NCI-H2107 treated with DMSO at 0.1 percent for 48 hours (cell line): Measurements from ENCODE around the gene TESPA1.
"Not testable (repeated sequence)": the region's sequence is repeated elsewhere in the genome, so short reads cannot be mapped to it uniquely, and the experiment has no call there.

Experiments
- DNase-seq: peaks from one replicate; lab custom pipeline; 2025; ENCODE audit not compliant: unreplicated experiment; lab: John Stamatoyannopoulos, UW

TESPA1 gene

DNA sequence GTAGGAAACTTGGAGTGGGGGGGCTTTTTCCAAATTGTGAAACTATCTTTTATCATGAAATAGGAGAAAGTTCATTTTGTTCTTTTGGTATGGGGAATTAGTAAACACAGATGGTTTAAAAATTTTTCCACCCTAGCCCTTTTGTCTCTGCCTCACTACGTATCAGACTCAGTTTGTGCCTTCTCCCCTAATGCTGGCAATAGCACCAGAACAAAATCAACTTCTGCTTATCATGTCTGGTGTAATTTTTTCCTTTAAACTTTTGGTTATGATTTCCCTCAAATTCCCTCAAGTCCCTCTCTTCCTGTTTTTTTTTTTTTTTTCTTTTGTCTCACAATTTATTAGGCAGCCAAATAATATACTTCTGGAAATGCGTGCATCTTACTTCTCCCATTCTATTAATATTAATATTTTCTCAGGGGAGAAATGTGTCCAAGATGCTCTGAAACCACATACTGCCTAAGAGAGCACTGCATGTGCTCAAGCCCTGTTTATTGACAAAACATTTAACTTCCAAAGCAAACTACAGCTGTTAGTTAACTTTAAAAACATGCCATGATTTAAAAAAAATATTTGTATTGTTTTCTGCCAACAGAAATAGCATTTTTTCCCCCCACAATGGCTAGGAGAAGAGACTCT lies 35.4 kb downstream of the TESPA1 start:
- no peak for DNase-seq

DNA sequence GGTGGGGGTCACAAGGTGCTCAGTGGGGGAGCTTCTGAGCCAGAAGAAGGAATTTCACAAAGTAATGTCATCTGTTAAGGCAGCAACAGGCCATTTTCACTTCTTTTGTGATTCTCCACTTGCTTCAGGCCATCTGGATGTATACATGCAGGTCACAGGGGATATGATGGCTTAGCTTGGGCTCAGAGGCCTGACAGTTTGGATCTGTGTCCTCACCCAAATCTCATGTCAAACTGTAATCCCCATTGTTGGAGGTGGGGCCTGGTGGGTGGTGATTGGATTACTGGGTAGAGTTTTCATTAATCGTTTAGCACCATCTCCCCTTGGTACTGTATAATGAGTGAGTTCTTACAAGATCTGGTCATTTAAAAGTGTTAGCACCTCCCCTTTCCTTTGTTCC lies 36.4 kb downstream of the TESPA1 start:
- DNase-seq = no peak

DNA sequence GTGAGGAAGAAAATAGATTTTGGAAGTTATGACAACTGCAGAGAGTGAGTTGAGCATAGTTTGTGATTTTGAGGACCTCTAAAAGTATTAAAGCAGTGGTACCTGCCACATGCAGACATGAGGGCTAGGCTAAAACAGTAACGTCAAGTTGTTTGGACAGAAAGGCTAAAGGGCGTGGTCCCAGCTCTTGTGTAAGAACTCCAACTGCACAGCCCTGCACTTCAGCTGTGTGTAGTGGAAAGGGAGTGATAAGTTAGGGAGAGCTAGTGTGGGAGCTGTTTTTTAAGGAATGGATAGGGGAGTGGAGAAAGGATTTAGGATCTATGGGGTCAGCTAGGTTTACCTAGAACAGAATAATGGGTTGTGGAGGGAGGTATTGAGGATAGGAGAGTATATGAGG lies 39.5 kb downstream of the TESPA1 start:
- no peak for DNase-seq

DNA sequence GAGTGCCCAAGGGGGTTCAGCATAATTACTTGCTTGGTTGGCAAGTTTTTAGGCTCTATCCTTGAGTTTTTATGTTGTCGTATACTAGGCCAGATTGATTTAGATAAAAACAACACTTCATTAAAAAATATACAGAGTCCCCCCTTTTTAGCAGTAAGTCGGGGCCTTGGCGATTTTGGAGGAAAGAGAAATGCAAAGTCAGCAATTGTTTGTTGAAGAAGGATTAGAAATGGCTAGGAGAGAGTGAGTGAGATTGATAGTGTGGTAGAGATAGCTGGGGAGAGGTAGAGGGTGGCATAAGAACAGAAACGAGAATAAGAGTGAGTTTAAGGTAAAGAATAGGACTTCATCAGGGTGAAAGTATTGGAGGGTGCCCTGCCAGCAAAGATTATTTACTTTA lies 41.3 kb downstream of the TESPA1 start:
- not testable (repeated sequence) for DNase-seq

DNA sequence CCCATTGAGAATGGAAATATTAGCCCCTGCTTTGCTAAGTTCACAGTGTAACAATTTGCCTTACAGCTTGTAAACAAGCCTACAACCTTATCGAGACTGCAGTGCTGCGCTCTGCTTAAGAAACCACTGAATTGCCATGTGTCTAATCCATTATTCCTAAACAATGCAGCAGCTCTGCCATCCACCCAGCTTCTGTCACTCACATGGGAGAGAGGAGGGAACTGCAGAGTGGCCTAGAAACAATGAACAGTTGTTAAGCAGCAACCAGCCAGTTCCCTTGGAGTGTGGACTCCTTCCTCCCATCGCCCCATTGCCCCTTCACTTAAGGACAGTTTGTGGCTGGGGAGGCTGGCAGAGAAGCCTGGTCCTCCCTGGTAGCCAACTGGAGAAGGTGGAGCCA lies 42.9 kb downstream of the TESPA1 start:
- no peak for DNase-seq

DNA sequence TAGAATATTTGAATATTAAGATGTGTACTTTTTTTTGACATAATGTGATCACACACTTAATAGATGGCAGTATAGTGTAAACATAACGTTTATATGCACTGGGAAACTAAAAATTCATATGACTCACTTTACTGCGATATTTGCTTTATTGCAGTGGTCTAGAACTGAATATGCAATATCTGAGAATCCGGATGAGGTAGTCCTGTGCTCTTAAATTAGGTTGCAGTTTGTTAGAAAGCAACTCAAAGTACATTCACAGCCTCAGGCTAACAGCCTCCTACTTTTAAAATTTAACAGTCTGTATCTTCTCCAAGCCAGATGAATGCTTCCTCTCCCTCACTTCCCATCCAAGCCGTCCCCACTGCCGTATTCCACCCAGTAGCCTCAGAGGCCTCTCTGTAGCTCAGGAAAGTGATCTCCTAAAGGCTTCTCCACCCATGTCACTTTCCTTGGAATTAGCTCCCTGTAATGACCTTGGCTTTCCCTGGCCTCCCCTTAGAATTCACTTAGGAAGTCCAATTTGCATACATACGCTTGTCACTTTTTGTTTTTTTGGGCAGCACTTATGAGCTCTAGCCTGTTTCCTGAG lies 43.7 kb downstream of the TESPA1 start:
- DNase-seq = no peak

DNA sequence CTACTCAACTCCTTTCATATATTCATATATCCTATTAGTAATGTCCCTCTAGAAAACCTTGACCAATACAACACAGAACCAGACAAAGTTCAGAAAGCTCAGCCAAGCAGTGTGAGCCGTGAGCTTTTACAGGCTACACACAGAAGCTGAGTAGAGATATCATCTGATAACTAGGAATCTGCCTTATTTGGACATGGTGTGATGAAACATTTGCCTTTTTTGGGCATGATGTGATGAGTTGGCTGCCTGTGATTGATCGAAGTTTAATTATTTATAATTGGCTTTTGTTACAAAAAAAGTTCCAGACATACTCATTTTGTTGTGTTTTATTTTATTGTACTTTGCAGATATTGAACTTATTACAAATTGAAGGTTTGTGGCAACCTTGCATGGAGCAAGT lies 46.6 kb downstream of the TESPA1 start:
- DNase-seq = no peak

DNA sequence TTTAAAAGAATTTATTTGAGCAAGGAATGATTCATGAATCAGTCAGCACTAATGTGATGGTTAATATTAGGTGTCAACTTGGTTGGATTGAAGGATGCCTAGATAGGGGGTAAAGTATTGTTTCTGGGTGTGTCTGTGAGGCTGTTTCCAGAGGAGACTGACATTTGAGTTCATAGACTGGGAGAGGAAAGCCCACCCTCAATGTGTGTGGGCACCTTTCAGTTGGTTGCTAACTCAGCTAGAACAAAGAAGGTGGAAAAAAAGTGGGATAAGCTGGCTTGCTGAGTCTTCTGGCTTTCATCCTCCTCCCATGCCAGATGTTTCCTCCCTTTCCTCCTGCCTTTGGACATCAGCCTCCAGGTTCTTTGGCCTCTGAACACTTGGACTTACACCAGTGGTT lies 47.2 kb downstream of the TESPA1 start:
- no peak for DNase-seq

DNA sequence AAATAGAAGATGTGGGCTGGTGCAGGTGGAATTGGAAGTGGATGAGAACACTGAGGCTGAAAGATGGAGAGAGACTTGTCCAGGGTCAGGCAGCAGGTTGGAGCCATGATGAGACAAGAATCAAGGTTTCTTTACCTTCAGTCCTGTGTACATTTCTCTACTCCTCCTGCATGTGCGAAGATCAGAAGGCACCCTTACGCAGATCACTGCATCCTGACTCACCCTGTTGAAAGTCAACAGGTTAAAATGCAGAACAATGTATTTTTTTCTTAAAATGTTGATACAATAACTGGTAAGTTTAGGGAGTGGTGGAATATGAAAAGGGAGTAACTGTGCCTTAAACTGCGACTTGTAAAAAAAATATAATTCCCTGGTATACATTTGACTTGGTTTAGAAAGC lies 47.8 kb downstream of the TESPA1 start:
- no peak for DNase-seq

DNA sequence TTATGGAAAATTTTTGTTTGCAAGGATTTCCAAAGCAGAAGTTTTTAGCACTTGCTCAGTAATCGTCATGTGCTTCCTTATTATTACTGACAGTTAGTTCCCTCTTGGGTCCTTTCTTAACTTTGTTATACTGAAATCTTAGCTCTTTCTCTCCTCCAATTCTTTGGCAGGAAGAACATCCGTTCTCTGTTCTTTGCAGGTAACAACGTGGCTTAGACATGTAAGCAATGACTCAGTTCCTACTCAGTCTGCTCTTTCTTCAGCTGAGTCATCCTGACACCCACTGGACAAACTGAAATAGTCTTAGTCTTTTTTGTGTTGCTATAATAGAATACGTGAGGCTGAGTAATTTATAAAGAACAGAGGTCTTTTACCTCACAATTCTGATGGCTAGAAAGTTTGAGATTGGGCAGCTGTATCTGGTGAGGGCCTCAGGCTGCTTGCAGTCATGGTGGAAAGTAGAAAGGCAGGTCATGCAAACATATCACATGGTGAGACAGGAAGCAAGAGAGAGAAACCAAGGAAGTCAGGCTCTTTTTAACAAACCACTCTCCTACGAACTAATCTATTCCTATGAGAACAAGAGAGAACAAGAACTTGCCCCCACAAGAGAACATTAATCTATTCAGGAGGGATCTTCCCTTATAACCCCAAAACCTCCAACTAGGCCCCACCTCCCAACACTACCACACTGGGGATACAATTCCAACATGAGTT lies 49.2 kb downstream of the TESPA1 start:
- no peak for DNase-seq

DNA sequence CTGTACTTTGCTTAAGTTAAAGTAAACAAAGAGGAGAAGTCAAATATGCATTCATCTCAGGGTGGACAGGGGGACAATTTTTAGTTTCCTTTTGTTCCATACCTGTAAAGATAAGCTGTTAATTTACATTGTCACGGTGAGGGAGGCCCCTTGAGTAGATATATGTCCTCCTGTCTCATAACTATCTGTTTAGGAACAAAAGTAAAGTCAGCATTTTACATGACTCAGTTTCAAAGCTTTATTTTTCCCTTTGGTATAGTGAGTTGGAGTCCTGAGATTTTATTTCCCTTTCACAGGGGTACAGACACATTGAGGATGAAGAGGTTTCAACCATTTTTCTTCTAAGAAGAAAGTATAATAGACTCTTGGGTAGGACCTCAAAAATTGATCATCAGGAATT lies 50.1 kb downstream of the TESPA1 start:
- no peak for DNase-seq

DNA sequence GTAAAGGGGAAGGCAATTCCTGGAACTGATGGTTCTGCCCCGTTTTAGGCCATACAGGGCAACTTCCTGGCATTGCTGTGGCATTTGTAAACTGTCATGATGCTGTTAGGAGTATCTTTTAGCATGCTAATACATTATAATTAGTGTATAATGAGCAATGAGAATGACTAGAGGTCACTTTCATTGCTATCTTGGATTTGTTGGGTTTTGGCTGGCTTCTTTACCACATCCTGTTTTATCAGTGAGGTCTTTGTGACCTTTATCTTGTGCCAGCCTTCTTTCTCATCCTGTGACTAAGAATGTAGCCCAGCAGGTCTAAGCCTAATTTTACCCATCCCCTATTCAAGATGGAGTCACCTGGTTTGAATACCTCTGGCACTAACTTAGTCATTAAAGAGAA lies 51.2 kb downstream of the TESPA1 start:
- no peak for DNase-seq

DNA sequence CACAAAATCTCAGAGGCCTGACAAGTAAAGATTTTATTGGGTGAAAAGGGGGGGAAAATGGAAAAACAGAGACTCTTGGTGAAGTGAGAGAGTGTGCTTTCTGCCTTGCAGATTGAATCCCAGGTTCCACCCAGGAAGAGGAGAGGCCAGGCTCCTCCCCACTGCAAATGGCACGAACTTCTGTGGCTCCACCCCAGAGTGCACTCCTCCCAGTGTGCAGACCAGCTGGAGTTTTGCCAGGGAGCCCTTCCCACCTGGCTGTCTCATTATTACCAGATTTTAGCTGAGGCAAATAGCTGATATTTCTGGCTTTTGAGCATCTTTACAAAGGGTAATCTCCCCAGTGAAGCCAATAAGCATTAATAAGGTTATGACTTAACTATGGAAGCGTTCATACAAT lies 51.9 kb downstream of the TESPA1 start:
- no peak for DNase-seq

DNA sequence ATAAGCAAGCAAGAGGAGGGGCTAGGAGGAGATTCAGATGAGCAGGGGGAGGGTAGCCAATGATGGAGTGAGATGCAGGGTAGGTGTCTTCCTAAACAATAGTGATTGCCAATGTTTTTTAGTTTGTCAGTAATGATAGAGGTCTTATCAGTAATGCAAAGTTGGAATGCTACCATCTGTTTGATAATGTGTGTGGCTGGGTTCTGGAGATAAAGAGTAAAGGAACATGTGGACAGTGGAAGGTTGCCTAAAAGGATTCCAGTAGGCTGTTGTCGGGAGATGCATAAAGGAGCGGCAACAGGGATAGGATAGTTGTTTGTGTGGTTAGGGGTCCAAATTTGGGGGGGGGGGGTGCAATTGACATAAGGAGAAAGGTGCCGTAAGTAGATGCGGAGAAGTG lies 52.5 kb downstream of the TESPA1 start:
- no peak for DNase-seq

DNA sequence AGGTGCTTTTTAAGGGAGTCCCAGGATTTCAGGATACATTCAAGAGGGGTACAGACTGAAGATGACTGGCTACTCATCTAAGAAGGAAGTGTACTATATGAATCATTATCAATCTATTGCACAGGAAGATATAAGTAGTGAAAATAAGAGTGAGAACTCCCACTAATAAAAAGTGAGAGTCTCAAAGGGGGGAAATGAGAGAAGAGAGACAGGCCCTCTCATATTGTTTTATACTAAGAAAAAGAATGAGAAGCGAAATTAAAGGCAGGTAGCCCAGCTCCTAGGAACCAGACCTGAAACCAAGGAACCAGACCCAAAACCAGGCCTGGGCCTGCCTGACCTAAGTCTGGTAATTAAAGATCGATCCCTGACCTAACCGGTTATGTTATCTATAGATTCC lies 54.6 kb downstream of the TESPA1 start:
- no peak for DNase-seq

DNA sequence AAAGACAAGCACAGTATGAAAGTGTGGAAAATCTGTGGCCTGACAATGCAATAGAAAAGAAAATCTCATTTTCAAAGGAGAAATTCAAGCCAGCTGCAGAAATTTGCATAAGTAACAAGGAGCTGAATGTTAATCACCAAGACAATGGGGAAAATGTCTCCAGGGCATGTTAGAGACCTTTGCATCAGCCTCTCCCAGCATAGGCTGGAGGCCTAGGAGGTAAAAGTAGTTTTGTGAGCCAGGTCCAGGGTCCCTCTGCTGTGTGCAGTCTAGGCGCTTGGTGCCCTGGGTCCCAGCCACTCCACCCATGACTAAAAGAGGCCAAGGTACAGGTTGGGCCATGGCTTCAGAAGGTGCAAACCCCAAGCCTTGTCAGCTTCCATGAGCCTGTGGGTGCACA lies 58.3 kb downstream of the TESPA1 start:
- DNase-seq = no peak

DNA sequence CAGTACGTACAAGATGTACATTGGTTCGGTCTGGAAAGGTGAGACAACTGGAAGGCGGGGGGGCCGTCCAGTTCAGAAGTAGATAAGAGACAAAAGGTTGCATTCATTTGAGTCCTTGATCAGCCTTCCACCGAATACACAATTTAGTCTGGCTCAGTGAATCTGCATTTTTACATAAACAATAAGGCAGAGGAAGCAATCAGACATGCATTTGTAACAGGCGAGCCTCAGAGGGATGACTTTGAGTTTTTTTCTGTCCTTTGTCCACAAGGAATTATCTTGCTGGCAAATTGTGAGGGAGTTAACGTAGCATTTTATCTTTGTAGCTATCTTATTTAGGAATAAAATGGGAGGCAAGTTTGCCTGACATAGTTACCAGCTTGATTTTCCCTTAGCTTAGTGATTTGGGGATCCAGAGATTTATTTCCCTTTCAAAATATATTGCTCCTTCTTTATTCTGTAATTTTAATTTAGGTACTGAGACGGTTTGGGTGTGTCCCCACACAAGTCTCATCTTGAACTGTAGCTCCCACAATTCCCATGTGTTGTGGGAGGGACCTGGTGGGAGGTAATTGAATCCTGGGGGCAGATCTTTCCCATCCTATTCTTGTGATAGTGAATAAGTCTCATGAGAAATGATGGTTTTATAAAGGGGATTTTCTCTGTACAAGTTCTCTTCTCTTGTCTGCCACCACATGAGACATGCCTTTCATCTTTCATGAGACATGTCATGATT lies 59.4 kb downstream of the TESPA1 start:
- no peak for DNase-seq

DNA sequence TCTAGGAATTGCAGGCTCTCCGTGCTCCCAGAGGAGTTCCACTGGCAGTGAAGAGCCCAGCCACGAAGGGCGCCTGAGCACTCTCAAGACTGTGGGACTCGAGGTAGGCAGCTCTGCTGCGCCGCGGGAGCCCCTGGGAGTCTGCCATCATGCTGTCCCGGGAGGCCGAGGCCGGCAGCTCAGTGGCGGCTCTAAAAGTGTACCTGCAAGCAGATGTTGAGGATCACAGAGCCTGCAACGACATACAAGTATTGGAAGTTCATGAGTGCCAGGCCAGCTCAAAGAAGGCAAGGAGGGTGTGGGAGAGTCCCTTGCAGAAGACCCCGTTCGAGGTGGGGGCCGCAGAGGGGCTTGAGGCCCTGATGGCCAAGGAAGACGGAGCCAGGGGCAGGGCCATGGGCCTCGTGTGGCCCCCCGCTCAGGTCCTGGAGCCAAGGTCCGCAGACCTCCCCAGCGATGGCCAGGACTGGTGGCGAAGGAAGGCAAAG lies 67.5 kb downstream of the TESPA1 start:
- no peak for DNase-seq
